Measurements from ENCODE around the gene TSPAN1.

GRCh38 chr1:46158312-46159281 lies 16.3 kb upstream of the TSPAN1 start:
- TF ChIP-seq POLR2A (IDR thresholded peaks at IDR 0.05; ENCODE audit: low read depth, low read length), result no peak
- no peak for TF ChIP-seq TAF1 (IDR thresholded peaks at IDR 0.05; ENCODE audit: borderline replicate concordance, low read depth, low read length)
- TF ChIP-seq POLR2AphosphoS5 (IDR thresholded peaks at IDR 0.05; ENCODE audit: low read depth, low read length), result no peak

Data from GM12892 (cell line).